DOHH2 (cell line): ENCODE measurements around the gene BUD23.

Source experiments
- EZH2phosphoT487 ChIP-seq: fragments of 200-600 bp; sonication (generic); IDR thresholded peaks from 2 replicates; pipeline ENCODE4 v1.6.1; 2017; ENCODE audit warnings: borderline replicate concordance, mild to moderate bottlenecking, antibody characterized with exemption, low read length, moderate library complexity, mixed read lengths
- TF ChIP-seq, protein P1 (sequence below): fragments of 200-600 bp; sonication (generic); IDR thresholded peaks from one replicate; pipeline ENCODE4 v1.5.1; 2014; ENCODE audit warnings: antibody characterized with exemption, mild to moderate bottlenecking, low read depth, low read length; ENCODE audit not compliant: poor library complexity, severe bottlenecking

GRCh38 chr7:73717025-73717807 is 33.8 kb downstream of the BUD23 start:
- TF ChIP-seq, protein P1, sequence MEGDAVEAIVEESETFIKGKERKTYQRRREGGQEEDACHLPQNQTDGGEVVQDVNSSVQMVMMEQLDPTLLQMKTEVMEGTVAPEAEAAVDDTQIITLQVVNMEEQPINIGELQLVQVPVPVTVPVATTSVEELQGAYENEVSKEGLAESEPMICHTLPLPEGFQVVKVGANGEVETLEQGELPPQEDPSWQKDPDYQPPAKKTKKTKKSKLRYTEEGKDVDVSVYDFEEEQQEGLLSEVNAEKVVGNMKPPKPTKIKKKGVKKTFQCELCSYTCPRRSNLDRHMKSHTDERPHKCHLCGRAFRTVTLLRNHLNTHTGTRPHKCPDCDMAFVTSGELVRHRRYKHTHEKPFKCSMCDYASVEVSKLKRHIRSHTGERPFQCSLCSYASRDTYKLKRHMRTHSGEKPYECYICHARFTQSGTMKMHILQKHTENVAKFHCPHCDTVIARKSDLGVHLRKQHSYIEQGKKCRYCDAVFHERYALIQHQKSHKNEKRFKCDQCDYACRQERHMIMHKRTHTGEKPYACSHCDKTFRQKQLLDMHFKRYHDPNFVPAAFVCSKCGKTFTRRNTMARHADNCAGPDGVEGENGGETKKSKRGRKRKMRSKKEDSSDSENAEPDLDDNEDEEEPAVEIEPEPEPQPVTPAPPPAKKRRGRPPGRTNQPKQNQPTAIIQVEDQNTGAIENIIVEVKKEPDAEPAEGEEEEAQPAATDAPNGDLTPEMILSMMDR = no peak
- TF ChIP-seq EZH2phosphoT487 = no peak
